Islet precursor cell (in vitro differentiated cells): ENCODE results near the gene HNRNPUL2.
"Not testable (repeated sequence)": the region's sequence is repeated elsewhere in the genome, so short reads cannot be mapped to it uniquely, and the experiment has no call there.

ENCODE experiments used
- DNase-seq: peaks from one replicate; pipeline ENCODE4 v3.0.0-alpha.2; 2018

The HNRNPUL2 gene

GRCh38 chr11:62727165-62727871 is at the start of gene HNRNPUL2:
HNRNPUL2 (minus strand) TSS chr11:62727457; CDS start chr11:62727156, 301 bp downstream.
- DNase-seq: peak; percentile 99

- no peak for DNase-seq
Measured at GRCh38 chr11:62775646-62776045, 48.4 kb upstream of the HNRNPUL2 start.

GRCh38 chr11:62774407-62774806 is 47.1 kb upstream of the HNRNPUL2 start:
- no peak for DNase-seq

- peak; percentile 99 for DNase-seq
Measured at GRCh38 chr11:62771144-62772021, 44.1 kb upstream of the HNRNPUL2 start, which contains the start of gene TAF6L. TAF6L (plus strand) TSS chr11:62771396; CDS start chr11:62775784, 4,388 bp downstream.

GRCh38 chr11:62770778-62771143 is 43.5 kb upstream of the HNRNPUL2 start:
- DNase-seq: no peak

- not testable (repeated sequence) for DNase-seq
Measured at GRCh38 chr11:62760867-62761227, 33.6 kb upstream of the HNRNPUL2 start.

GRCh38 chr11:62757846-62758788 is 30.9 kb upstream of the HNRNPUL2 start:
- no peak for DNase-seq

GRCh38 chr11:62755086-62755615 is 27.9 kb upstream of the HNRNPUL2 start:
- DNase-seq: peak; percentile 67

- DNase-seq: peak; percentile 100
Measured at GRCh38 chr11:62753736-62754603, 26.7 kb upstream of the HNRNPUL2 start, which contains the start of gene ZBTB3. ZBTB3 (minus strand) TSS chr11:62754160; CDS start chr11:62753664, 496 bp downstream.

GRCh38 chr11:62752994-62753735 is 25.9 kb upstream of the HNRNPUL2 start:
- no peak for DNase-seq

- no peak for DNase-seq
Measured at GRCh38 chr11:62752177-62752785, 25.0 kb upstream of the HNRNPUL2 start.

GRCh38 chr11:62749931-62750330 is 22.7 kb upstream of the HNRNPUL2 start:
- DNase-seq: not testable (repeated sequence)

GRCh38 chr11:62747475-62748160 is 20.4 kb upstream of the HNRNPUL2 start:
- DNase-seq: peak; percentile 57

- DNase-seq: no peak
Measured at GRCh38 chr11:62737196-62737595, 9.9 kb upstream of the HNRNPUL2 start.

- DNase-seq: no peak
Measured at GRCh38 chr11:62732830-62733229, 5.6 kb upstream of the HNRNPUL2 start.

GRCh38 chr11:62730076-62730475 is 2.8 kb upstream of the HNRNPUL2 start:
- DNase-seq: not testable (repeated sequence)

GRCh38 chr11:62728171-62728988 is 1.1 kb upstream of the HNRNPUL2 start, which contains the start of gene TTC9C:
TTC9C (plus strand) TSS chr11:62728486; CDS start chr11:62728849, 363 bp downstream.
- DNase-seq: peak; percentile 90

- DNase-seq: peak; percentile 95
Measured at GRCh38 chr11:62727872-62728170, 564 bp upstream of the HNRNPUL2 start.

- DNase-seq: no peak
Measured at GRCh38 chr11:62726915-62727164, 417 bp downstream of the HNRNPUL2 start.
